ENCODE data around the gene CNIH4. TPM values are rescaled to one million over a fixed set of nuclear protein-coding genes. Genes with fewer than 3 reads are reported as not detected.

CNIH4 gene
- total and polyA plus RNA-seq, 2 of the 4 experiments (the other 2 are of a cell fraction): 29.7 to 73.1 TPM

GRCh38 chr1:224378855-224379631, 22.4 kb downstream of the CNIH4 start:
- Histone ChIP-seq H2BK5ac (ENCODE audit: low read depth, low read length, poor library complexity, severe bottlenecking) (no peak overlapping the region), H4K5ac (ENCODE audit: low read depth, low read length) (no peak overlapping the region), H3K4me1 (ENCODE audit: control insufficient read depth, insufficient read depth, low read length) (peaks cover 9% of the 10 kb centered on the region), H3K4me3 (ENCODE audit: insufficient read depth, low read depth, low read length) (no peak overlapping the region), H2AFZ (replicated peaks; ENCODE audit: low read length, poor library complexity) (no peak overlapping the region), H3K23ac (ENCODE audit: low read depth, low read length) (no peak overlapping the region), H2BK120ac (ENCODE audit: low read depth, low read length) (no peak overlapping the region), H3K9ac (ENCODE audit: low read depth, low read length) (no peak overlapping the region), H4K8ac (ENCODE audit: low read depth in 2 of 2, low read length in 2 of 2) (no peak overlapping the region), H3K9me3 (ENCODE audit: control insufficient read depth, insufficient read depth, low read length) (no peaks in the 10 kb centered on the region), H2AK9ac (replicated peaks; ENCODE audit: low read depth, low read length, poor library complexity) (no peak overlapping the region), H3K56ac (ENCODE audit: extremely low read depth, insufficient read depth, low read length) (no peak overlapping the region), H3K27ac (ENCODE audit: insufficient read depth, low read length) (no peak overlapping the region), H3K27me3 (ENCODE audit: control insufficient read depth, insufficient read depth, low read length) (no peaks in the 10 kb centered on the region), H2AK5ac (ENCODE audit: low read depth, low read length) (no peak overlapping the region), H2BK15ac (ENCODE audit: low read depth, low read length) (no peak overlapping the region), H3K4ac (ENCODE audit: low read depth, low read length) (no peak overlapping the region), H3K4me2 (ENCODE audit: low read depth, low read length) (no peak overlapping the region), H3K36me3 (ENCODE audit: control insufficient read depth, insufficient read depth, low read length) (peaks cover 22% of the 10 kb centered on the region), H3K14ac (replicated peaks; ENCODE audit: low read depth, low read length) (no peak overlapping the region), H4K20me1 (ENCODE audit: insufficient read depth, low read length) (peaks cover 30% of the 10 kb centered on the region), H2BK20ac (ENCODE audit: low read depth, low read length) (no peak overlapping the region), H3K9me1 (ENCODE audit: insufficient read depth, low read length) (peaks cover 9% of the 10 kb centered on the region), H4K91ac (ENCODE audit: insufficient read depth, low read depth, low read length) (no peak overlapping the region), H3K18ac (ENCODE audit: low read depth, low read length) (no peak overlapping the region), H3K79me1 (ENCODE audit: low read depth in 1 of 2, low read length in 2 of 2) (peaks cover 2 to 16% of the 10 kb centered on the region in 2 experiments; a peak in 3 of 4 replicates)
- in situ Hi-C loops (cut with MboI; ENCODE audit: low sequenced_read_pairs): no loop called here
- no peak for ATAC-seq (ENCODE audit: low read depth)
- TF ChIP-seq NFE2L2 (IDR thresholded peaks at IDR 0.05; ENCODE audit: low read depth, low read length) (no peak), ELK1 (IDR thresholded peaks at IDR 0.05; ENCODE audit: borderline replicate concordance, low read depth, low read length) (no peak), RFX5 (IDR thresholded peaks at IDR 0.05; ENCODE audit: low read depth, low read length) (no peak), RAD21 (IDR thresholded peaks at IDR 0.05; ENCODE audit: low read length) (no peak), MAFK (IDR thresholded peaks at IDR 0.05; ENCODE audit: low read depth, low read length) (no peak), CHD1 (IDR thresholded peaks at IDR 0.05; ENCODE audit: low read depth, low read length) (no peak), MXI1 (IDR thresholded peaks at IDR 0.05; ENCODE audit: borderline replicate concordance, low read depth, low read length) (no peak), POLR2A (IDR thresholded peaks at IDR 0.05; ENCODE audit: low read depth, low read length) (no peak), FOS (IDR thresholded peaks at IDR 0.05; ENCODE audit: low read depth, low read length) (no peak), CEBPB (IDR thresholded peaks at IDR 0.05; ENCODE audit: low read depth, low read length) (no peak), BHLHE40 (IDR thresholded peaks at IDR 0.05; ENCODE audit: low read depth, low read length) (no peak), SMC3 (IDR thresholded peaks at IDR 0.05; ENCODE audit: low read depth, low read length) (no peak)
- no TSS peak for BruUV-seq (replicated peaks)
- intact Hi-C loops (cut with micrococcal nuclease): no loop called here
- no peak for DNase-seq
- ChIA-PET POLR2A (ENCODE audit: unreplicated experiment) (no interaction called here), CTCF (no interaction called here)
- 100% methylated on average over 2 of the region's 7 CpGs; no CpG with 5 or more reads in 1 of the 2 experiments for WGBS, 2 experiments (ENCODE audit: extremely low coverage in 2 of 2, insufficient read length in 1 of 2)
- dilution Hi-C loops (cut with HindIII; ENCODE audit: low sequenced_read_pairs, unreplicated experiment): no loop called here
